GM21367 (cell line): ENCODE results near the gene CDK6.

Source experiments
- ATAC-seq: cut with Tn5 transposase; IDR thresholded peaks from one replicate; pipeline ENCODE4 v1.9.1; 2021; ENCODE audit not compliant: unreplicated experiment

The CDK6 gene

DNA sequence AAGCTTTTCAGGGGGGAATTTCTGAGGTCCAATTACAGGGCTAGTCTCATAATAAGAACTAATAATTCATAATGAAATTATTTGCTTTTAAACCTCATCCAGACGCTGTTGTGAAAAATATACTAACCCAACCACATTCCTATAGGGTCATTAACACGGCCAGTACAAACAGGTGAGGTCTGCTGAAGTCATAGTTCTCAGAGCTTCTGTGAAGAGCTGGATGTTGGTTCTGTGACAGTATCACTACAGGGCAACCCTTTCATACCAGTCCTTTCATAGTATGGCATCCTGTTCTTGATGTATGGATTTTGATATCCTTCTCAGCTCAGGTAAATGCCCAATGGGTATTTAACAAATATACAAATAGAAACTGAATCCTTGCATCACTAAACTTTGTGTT lies 183.8 kb downstream of the CDK6 start:
- ATAC-seq: no peak

DNA sequence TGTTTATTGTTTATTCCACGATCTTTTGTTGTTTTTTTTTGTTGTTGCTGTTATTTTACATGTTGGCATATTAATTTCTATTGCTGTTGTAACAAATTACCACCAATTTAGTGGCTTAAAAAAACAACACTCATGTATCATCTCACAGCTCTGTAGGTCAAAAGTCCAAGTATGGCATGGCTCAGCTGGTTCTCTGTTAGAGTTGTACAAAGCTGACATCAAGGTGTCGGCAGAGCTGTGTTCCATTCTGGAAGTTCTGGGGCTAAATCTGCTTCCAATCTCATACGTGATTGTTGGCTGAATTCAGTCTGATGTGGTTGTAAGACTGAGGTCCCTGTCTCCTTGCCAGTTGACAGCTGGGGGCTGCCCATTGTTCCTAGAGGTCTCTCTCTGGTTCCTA lies 186.0 kb downstream of the CDK6 start:
- ATAC-seq: no peak

DNA sequence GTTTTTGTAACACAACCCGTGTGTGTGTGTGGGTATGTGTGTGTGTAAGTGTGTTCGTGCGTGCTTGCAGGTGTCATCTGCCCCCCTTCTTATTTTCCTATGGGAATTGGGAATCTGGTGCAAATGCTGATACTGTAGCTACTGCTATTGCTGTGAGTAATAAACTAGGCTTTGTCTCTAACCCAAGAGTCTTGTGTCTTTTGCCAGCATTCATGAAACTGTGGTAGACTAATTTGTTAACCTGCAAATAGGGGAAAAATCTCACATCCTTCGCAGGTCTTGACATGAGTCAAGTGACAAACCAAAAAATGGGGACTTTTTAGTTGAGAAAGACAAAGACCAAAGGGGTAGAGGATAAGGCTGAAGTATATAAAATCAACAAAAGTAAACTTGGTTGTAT lies 188.3 kb downstream of the CDK6 start:
- peak; percentile 42 for ATAC-seq

DNA sequence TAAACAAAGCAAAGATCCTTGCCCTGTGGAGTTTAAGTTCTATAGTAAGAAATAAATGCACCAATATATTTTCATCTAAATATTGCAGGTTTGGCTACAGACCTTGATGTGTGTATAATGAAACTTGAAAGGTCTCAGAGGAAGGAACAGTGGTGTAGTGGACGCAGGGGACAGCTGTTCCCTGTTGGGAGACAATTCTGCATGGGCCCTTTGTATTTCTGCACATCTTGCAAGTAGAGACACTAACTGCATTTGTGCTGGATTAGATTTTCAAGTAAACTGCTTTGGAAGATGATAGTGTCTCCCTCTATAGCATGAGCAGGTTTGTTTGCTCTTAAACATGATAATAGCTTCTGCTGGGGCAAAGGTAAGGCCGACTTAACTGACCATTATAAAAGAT lies 188.7 kb downstream of the CDK6 start:
- no peak for ATAC-seq

DNA sequence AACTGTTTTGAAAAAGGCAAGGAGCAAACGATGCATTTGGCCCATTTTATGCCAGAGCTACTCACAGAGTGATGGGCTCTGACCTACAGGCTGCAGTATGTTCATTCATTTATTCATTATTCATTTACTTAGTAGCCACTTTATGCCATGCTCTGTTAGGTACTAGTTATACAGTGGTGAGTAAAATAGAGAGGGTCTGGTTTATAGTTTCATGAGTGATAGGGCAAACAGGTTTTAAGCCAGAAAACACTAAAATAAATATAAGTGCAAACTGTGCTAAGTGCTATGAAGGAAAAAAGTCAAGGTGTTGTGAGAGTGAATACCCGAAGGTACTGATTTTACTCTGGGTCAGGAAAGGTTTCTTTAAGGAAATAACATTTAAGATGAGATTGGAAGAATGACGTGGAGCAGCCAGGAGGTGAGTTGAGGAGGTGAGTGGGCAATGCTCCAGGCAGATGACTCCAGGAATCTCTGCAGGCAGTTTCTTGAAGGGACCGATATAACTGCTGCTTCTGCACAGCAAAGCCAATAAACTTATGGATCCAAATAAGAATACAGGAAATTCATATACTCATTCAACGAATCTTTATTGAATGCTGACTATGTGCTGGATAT lies 189.3 kb downstream of the CDK6 start:
- no peak for ATAC-seq

DNA sequence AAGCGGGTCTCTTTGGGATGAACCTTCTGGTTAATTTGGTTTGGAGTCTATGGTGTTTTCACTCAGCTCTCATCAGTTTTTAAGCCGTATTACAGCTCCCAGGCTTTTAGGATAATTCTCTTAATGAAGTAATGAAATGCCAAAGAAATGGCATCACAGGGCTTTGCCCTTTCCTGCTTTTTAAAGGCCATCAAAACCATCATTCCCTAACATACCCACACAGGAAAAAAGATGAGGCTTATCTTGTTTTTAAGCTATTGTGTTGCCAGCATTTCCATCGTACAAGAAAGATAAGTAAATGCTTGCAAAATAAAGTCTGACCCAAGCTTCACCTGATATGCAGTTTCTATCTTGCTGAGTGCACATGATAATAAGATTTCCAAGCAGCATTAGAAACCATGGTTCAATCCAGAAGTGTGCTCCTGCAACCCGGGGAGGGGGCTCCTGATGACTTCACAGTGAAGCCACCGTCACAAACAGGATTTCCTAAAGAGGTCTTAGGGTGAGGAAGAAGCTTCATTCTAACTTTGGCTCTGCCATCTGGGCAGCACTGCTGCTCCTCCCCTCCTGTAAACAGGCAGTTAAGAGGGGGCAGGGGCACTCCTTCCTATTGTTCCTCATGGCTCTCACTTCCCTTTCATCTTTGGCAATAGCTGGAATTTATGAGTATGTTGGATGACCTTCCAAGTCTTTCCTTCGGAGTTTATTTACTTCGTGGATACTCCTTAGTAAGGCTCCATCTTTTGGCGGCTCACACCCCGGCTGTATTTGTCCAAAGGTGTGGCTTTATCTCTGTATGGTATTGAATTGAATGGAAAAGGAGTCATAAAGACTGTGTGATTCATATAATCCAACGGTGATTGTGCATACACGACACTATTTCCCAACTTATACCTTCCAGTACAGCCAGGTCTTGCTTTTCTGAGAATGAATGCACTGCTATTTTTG lies 191.0 kb downstream of the CDK6 start:
- no peak for ATAC-seq

DNA sequence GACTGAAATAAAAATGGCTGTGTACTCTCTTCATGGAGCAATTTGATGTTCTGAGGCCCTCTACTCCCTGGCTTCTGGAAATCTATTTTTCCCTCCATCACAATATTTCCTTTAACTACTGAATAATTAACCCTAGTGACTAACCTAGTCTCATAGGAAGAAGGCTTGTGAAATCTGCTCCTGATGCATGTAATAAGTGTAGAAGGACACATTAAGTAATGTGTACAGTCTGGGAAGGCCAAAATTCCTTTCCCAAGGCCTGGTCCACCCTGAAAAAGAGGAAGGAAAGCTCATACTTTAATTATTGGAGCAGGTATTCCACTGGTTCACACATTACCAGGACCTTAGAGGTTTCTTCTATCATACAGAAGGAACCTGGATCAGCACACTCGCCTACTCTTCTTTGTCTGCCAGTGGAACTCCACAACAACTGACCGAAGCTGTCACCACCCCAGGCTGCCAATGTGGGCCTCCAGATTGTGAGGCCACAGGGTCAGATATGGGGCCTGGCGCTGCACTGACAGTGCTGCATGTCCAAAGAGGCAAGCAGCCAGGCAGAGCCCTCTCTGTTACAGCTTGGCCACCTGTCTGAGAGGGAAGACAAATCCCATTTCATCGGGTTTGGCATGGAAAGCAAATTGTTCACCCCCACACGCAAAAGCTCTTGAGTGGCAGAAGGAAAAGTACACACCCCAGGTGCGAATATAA lies 191.8 kb downstream of the CDK6 start:
- ATAC-seq: no peak

DNA sequence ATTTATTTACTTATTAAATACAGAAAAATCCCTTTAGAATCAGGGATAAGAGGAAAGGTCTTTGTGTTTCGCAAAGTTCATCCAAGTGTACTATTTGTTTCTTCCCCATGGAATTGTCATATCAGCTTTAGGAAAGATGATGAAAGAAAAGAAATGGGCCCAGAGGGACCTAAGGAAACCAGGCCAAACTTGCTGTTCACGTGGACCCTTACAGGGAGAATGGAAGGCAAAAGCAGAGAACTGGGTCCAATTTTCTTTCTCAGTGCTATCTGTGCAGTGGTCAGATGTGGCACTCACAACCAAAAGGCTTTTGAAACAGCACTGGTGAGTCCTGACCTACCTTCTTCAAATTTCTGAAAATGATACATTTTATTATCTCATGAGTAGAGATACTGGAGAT lies 192.6 kb downstream of the CDK6 start:
- ATAC-seq: no peak

DNA sequence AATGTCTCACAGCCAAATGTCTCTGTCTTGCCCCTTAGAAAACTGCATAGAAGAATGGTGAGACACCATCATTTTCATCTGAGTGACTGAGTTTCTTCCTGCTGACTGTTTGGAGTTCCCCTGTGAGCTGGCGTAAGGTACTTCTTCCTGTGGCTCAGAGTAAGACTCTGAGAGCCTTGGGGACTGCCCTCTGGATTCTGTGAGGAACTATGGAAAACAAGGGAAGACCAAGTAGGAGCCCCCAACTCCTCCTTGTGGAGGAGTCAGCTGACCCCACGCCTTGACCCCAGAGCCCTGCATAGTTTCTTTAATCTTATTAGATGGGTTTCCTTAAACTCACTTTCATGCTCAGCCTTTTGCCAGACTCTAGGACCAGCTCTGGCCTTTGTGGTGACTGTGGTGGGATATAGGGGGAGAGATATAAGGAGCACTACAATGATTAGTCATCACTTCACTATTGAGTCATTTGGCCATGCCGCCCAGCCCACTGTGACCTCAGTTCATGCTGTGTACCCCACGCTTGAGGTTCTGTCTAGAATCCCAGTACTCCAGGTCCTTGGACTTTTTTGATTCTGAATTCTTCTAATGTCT lies 194.4 kb downstream of the CDK6 start:
- peak; percentile 75 for ATAC-seq

DNA sequence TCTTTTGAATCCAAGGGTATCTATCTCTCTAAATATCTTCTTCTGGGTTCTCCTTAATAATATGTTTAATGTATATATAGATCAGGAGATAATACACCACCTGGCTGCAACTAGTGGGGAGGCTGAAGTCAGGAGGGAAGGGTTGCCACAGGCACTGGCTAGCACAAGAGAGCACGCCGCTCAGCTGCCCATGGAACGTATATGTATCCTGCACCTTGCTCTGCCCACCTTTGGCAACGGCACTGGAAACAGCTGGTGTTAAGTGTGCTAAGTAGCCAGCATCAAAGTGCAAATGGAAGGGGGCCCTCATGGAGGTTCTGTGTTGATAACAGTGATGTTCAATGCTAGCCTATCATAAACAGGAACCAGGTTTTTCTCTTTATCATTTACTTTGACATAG lies 196.4 kb downstream of the CDK6 start:
- no peak for ATAC-seq

DNA sequence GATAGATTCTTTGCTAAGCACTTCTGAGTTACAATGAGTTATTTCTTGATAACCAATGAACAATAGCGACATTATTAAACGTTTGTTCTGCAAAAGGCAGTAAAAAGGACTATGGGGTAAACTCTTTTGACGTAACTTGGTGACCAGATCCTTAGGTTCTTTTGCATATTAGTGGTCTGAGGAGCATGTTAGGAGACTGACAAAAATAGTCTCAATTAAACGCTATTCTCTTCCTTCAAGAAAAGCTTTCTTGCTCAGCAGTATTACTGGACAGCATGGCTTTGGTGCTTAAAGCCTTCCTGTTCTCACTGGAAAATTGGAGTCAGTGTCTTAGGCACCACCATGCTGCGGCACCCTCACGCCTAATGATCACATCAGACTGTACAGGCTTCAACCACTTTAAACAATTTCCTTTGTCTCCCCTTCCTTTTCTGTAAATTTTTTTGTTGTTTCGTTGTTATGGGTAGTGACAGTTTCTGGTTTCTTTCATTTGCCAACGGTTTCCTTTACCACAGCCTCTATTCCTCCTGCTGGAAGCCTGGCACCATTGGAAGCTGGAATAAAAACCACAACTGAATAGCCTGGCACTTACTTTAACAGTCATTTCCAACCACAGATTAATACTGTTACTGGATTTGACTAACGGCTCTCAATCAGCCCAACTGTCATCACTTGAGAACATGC lies 197.0 kb downstream of the CDK6 start:
- no peak for ATAC-seq

DNA sequence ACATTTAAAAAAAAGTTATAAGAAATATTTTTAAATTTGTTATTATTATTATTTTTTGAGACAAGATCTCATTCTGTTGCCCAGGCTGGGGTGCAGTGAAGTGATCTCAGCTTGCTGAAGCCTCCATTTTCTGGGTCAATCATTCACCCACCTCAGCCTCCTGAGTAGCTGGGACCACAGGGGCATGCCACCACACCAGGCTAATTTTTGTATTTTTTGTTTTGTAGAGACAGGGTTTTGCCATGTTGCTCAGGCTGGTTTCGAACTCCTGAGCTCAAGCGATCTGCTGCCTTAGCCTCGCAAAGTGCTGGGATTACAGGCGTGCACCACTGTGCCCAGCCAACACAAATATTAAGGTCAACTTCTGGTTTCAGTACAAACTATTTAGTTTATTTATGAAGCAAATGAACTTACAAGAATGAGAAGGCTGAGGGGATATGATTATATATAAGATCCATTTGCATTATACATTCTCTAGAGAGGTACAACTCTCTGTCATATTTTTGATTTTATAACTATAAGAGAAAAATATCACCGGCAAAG lies 200.3 kb downstream of the CDK6 start:
- ATAC-seq: no peak

DNA sequence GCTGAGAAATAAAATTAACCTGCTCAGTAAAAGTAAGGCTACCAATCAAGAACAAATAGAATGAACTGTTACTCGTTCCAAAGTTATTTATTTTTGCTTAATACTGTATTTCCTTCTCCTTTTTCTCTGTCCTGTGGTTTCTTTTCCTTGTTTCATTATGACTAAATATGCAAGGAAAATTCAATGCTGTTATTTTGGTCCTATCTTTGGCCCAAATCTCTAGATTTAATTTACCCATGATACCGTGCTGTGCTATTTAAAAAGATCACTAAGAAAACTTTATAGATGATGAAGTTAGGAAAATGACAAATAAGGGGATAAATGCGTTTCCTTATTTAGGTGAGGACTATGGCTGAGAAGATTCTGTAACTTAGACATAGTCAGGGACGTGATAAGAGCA lies 200.8 kb downstream of the CDK6 start:
- no peak for ATAC-seq

DNA sequence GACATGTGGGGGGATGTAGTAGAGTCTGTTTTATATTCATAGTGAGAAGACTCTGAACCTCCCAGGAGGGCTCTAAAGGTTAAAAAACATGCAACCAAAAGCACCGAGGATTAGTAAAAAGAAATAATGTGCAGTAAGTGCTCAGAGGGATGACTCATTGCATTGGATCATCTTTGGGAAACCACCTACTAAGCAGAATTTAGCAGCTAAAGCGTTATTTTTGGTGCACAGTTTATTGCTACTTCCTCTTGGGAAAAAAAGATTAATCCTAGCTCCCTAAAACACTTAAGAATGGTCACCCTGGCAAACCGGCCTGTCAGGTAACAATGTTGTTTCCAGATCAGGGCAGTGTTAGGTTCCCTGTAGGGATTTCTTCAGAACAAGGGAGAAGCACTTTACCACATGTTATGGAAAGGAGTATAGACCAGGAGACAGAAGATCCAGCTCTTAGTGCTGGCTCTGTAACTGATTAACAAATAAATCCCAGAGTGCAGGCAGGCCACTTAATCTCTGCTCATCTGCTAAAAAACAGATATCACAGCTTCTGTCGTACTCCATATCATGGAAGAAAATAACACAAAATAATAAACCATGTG lies 201.4 kb downstream of the CDK6 start:
- peak; percentile 34 for ATAC-seq

DNA sequence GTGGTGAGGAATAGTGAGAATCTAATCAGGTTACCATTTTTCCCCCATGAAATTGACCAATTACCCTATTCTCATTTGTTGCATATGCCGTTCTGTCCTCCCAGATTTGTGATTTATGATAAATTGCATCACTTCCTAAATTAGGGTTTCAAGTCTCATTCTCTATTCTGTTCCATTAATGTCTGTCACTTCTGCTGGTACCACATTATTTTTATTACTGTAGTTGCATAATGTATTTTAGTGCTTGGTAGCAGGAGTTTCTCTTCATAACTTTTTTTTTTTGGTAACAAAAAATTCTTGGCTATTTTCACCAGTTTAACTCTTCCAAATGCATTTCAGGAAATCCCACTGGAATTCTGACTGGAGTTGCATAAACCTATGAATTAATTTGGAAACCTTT lies 202.2 kb downstream of the CDK6 start:
- ATAC-seq: no peak

DNA sequence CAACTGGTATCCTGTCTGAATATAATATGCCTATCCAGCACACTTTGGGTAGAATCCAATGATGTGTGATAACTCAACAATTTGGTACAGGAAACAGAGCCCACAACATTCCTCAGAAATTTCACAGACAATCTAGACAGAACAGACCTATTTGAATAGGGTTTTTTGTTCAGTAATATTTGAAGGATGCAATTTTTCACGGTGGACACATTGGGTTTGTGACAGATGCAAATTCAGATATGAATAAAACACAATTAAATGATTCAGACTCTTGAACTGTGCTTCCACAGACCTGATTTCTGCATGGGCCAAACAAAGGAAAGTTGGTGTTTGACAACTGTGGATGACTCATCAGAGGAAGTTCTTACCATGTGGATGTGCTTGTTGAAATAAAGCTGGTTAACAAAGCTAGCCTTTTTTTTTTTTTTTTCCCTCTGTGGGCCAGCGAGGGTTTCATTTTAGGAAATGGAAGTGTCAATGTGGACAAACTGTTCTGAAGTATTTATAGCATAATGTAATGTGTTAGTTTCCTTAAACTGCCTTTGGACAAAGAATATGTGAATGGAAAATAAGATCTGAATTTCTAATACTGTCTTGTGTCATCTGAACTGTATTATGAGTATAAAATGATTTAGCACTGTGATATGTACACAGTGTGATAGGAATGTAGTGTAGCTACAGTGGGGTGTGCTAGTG lies 203.0 kb downstream of the CDK6 start:
- ATAC-seq: no peak

DNA sequence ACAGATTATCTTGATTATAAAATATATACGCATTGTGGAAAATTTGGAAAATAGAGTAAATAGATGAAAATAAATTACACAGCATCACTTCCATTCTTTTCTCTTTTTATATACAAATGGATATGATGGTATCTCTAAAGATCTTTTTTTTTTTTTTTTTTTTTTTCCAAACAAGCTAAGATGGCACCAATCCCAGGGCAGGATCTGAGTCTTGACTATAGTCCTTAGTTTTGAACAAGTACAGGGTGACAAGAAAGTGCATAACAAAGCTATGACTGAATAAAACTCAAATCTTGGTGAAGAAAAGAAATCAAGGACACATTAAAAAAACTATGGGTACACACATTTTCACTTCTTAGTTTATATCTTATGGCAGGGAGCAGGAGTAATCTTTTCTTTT lies 203.6 kb downstream of the CDK6 start:
- ATAC-seq: no peak

DNA sequence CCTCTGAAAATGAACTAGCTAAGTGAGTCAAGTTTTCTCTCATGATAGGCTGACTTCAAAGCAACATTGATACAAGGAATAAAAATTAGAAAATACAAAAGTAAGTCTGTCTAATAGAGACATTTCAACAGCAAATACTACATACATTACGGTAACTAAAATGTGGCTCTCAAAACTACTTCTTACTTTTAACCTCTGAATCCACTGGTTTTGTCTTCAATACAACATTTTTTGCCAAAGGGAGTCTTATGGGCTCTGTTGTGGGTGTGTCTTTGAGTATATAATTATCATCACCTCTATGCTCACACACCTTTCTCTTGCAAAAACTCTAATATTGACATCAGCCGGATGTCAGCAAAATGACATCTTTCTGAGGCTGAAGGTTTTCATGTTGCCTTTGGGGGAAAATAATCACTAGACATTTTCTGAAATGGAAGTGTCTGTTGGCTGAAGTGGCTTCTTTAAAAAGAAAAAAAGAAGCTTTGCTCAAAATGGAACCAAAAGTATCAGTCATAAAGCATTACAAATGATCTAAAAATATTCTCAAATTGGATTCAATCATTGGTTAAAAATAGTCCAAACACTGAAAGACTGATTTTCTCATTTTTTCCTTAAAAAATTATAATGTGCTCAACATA lies 204.4 kb downstream of the CDK6 start:
- no peak for ATAC-seq
